ENCODE data around the gene ZACN.
"Not testable (repeated sequence)": the region's sequence is repeated elsewhere in the genome, so short reads cannot be mapped to it uniquely, and the experiment has no call there.

ZACN gene

DNA sequence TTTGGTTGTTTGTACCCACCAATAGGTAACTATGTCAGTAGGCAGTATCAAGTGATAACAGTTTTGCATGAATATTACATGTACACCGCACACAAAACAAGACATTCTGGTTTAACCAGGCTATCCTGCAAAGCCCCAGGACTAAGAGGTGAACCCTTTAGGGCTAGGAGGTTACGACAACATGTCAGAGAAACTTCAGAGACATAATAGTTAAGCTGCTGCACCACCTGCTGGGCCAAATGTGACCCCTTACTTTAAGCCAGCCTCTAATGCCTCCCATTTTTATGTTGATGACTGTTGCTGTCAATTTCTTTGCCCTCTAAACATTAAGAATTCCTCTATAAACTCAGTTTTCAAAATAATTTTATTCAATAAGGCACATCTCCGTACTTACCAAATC is 22.1 kb upstream of the ZACN start:
- no peak for TF ChIP-seq CTCF (IDR thresholded peaks at IDR 0.05; ENCODE audit: control insufficient read depth, insufficient read depth, low read depth, low read length, missing control alignments)
- no peak overlapping the region for H3K4me3 ChIP-seq (ENCODE audit: control insufficient read depth, low read depth, low read length)
- DNase-seq (ENCODE audit: low read depth): no peak

- not testable (repeated sequence) for H3K4me3 ChIP-seq (ENCODE audit: control insufficient read depth, low read depth, low read length); DNase-seq (ENCODE audit: low read depth)
Measured at GRCh38 chr17:76058264-76058663, 20.7 kb upstream of the ZACN start.

- DNase-seq (ENCODE audit: low read depth): no peak
- no peak overlapping the region for H3K4me3 ChIP-seq (ENCODE audit: control insufficient read depth, low read depth, low read length)
- TF ChIP-seq CTCF (IDR thresholded peaks at IDR 0.05; ENCODE audit: control insufficient read depth, insufficient read depth, low read depth, low read length, missing control alignments): no peak
Measured at GRCh38 chr17:76063875-76064546, 15.0 kb upstream of the ZACN start.

DNA sequence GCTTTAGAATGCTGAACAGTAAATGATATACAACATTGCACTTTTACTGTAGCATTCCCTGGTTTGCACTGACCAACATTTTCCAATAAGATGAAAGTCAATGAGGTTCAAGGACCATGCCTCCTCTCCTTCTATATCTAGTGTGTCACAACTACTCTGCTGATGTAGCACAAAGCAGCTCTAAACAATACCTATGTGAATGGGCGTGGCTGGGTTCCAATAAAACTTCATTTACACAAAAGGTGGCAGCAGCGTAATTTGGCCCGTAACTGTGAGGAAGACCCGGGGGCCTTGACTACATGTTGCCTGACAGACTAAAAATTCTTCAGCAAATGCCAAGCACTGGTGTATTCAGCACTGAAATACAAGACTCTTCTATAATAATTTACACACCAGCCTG is 13.2 kb upstream of the ZACN start:
- no peak overlapping the region for H3K4me3 ChIP-seq (ENCODE audit: control insufficient read depth, low read depth, low read length)
- no peak for DNase-seq (ENCODE audit: low read depth)
- no peak for TF ChIP-seq CTCF (IDR thresholded peaks at IDR 0.05; ENCODE audit: control insufficient read depth, insufficient read depth, low read depth, low read length, missing control alignments)

DNA sequence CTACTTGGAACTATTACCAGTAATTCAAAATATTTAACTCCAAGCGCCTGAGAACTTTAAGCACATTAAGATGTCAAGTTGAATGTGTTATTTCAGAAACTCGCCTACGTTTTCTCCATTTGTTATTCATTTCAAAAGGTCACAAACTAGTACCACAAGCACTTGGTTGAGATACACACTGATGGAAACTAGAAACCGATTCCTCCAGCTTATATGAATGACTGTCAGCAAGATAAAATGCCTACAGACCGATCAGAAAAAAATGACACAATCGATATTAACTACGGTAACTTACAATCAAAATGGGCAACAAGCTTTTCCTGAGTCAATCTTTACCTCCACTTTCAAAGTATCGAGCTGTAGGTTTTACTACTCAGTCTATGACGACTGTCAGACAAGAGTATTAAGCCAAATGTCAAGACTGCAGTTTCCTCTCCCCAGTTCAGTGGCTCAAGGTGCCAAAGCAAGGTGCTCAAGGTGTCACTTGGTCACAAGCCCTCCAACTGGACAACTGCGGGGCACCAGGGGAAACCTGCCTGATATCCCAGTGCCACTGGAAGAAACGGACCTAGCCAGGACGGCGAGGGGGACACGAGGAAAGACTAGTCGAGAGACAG is 7.3 kb upstream of the ZACN start:
- peak overlapping the region; percentile 97 for H3K4me3 ChIP-seq (ENCODE audit: control insufficient read depth, low read depth, low read length)
- TF ChIP-seq CTCF (IDR thresholded peaks at IDR 0.05; ENCODE audit: control insufficient read depth, insufficient read depth, low read depth, low read length, missing control alignments): no peak
- no peak for DNase-seq (ENCODE audit: low read depth)

- H3K4me3 ChIP-seq (ENCODE audit: control insufficient read depth, low read depth, low read length): peak within 1 kb of the TSS; percentile 97
- DNase-seq (ENCODE audit: low read depth): peak; percentile 58
- TF ChIP-seq CTCF (IDR thresholded peaks at IDR 0.05; ENCODE audit: control insufficient read depth, insufficient read depth, low read depth, low read length, missing control alignments): no peak
Measured at GRCh38 chr17:76072148-76072858, 6.7 kb upstream of the ZACN start, which contains the start of gene SRP68. SRP68 (minus strand) TSS chr17:76072517; CDS start chr17:76072491, 26 bp downstream.
